ENCODE data around the gene MEIS3. TPM values are rescaled to one million over a fixed set of nuclear protein-coding genes. Genes with fewer than 3 reads are reported as not detected.

Gene MEIS3
- total and polyA plus RNA-seq, 8 donors = 3.1 to 18.2 (median 12.8) TPM

DNA sequence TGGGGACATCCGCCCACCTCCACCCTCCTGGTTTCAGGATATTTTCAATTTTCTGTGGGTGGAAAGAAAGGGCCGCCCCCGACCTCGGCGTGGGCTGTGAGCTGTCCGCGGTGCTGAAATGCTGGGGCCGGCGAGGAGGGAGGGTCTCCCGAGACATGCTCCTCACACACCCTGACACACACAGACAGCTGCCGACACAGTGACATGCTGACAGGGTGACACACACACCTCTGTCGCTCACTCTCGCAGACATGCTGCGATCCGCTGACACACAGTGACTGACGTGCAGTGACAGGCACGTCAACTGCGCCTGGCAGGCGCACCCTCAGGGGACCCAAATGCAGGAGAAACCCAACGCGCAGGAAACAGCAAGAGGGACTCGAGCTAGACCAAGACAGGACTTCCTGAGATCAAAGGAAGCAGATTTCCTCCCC is 25.1 kb upstream of the MEIS3 start:
- peak in 1 of 2 donors; percentile 36 for DNase-seq
- Histone ChIP-seq H3K9me3 (peaks cover 0 to 8% (median 2%) of the 10 kb centered on the region in 4 donors), H3K36me3 (no peaks in the 10 kb centered on the region), H3K27me3 (peaks cover 21 to 90% (median 81%) of the 10 kb centered on the region in 3 donors), H3K27ac (no peak overlapping the region), H3K4me3 (no peak overlapping the region), H3K4me1 (peaks cover 20 to 32% (median 24%) of the 10 kb centered on the region in 4 donors)
- 19 to 33% (median 29%) methylated on average over 14 to 22 of the region's 22 CpGs for WGBS, 5 donors
- intact Hi-C loops (cut with DNase I; ENCODE audit: low total_unique reads) = no loop called here
- TF ChIP-seq EP300 (IDR thresholded peaks at IDR 0.05) = no peak
- TF ChIP-seq, protein P1, sequence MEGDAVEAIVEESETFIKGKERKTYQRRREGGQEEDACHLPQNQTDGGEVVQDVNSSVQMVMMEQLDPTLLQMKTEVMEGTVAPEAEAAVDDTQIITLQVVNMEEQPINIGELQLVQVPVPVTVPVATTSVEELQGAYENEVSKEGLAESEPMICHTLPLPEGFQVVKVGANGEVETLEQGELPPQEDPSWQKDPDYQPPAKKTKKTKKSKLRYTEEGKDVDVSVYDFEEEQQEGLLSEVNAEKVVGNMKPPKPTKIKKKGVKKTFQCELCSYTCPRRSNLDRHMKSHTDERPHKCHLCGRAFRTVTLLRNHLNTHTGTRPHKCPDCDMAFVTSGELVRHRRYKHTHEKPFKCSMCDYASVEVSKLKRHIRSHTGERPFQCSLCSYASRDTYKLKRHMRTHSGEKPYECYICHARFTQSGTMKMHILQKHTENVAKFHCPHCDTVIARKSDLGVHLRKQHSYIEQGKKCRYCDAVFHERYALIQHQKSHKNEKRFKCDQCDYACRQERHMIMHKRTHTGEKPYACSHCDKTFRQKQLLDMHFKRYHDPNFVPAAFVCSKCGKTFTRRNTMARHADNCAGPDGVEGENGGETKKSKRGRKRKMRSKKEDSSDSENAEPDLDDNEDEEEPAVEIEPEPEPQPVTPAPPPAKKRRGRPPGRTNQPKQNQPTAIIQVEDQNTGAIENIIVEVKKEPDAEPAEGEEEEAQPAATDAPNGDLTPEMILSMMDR (IDR thresholded peaks at IDR 0.05) = no peak

DNA sequence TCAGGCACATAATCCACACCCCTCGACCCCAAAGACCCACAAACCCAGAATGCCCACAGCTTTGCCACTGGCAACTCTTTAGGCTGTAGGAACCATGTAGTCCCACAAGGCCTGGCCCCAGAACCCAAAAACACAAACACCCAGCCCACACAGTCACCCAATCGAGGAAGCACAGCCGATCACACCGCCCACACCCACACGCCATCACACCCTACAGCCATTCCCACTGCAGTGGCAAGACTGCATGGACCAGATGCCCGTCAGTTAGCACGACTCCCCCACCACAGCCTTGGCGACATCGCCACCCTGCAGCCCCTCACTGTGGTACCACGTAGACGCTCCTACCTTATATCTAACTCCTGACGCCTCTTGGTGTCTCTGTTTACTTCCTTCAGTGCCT is 24.0 kb upstream of the MEIS3 start:
- H3K4me3 ChIP-seq = no peak overlapping the region
- 60 to 67% (median 65%) methylated on average over 12 of the region's 12 CpGs for WGBS, 5 donors
- H3K4me1 ChIP-seq = peaks cover 20 to 32% (median 24%) of the 10 kb centered on the region in 4 donors
- intact Hi-C loops (cut with DNase I; ENCODE audit: low total_unique reads) = no loop called here
- H3K27me3 ChIP-seq = peaks cover 21 to 88% (median 74%) of the 10 kb centered on the region in 3 donors
- peaks cover 0 to 8% (median 2%) of the 10 kb centered on the region in 4 donors for H3K9me3 ChIP-seq
- no peak overlapping the region for H3K27ac ChIP-seq
- TF ChIP-seq, protein P1 (IDR thresholded peaks at IDR 0.05) = no peak
- TF ChIP-seq EP300 (IDR thresholded peaks at IDR 0.05) (no peak), POLR2AphosphoS5 (IDR thresholded peaks at IDR 0.05) (no peak), POLR2A (IDR thresholded peaks at IDR 0.05) (no peak)
- DNase-seq = no peak
- H3K36me3 ChIP-seq = no peaks in the 10 kb centered on the region

DNA sequence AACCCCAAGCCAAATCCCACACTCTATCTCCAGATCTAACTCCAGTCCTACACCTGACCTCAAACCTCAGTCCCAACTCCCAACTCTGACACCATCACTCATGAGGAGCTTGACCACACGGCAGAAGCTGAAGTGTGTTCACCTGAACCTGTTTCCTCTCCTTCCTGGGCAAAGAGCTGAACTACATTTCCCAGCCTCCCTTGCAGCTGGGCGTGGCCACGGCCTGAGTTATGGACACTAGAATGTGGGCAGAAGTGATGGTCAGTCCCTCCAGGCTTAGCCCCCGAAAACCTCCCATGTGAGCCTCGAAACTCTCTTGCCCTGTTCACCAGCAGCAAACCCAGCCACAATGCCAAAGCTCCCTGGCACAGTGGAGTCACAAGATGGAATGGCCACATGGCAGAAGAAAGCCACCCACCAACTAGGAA is 19.5 kb upstream of the MEIS3 start:
- Histone ChIP-seq H3K36me3 (no peaks in the 10 kb centered on the region), H3K4me3 (no peak overlapping the region), H3K9me3 (no peaks in the 10 kb centered on the region), H3K27ac (no peak overlapping the region), H3K4me1 (peaks cover 0 to 7% (median 5%) of the 10 kb centered on the region in 4 donors), H3K27me3 (peaks cover 0 to 85% (median 42%) of the 10 kb centered on the region in 3 donors)
- 19 to 29% (median 26%) methylated on average over 3 to 5 of the region's 5 CpGs for WGBS, 5 donors
- intact Hi-C loops (cut with DNase I; ENCODE audit: low total_unique reads) = loop anchor here (5.0 kb wide), 1 partner anchor 268 kb away; no protein-coding TSS in a partner anchor
- DNase-seq = peak in 1 of 2 donors; percentile 36
- TF ChIP-seq, protein P1 (IDR thresholded peaks at IDR 0.05) = no peak
- no peak for TF ChIP-seq POLR2A (IDR thresholded peaks at IDR 0.05)
- TF ChIP-seq POLR2AphosphoS5 (IDR thresholded peaks at IDR 0.05) = no peak
- TF ChIP-seq EP300 (IDR thresholded peaks at IDR 0.05) = no peak

DNA sequence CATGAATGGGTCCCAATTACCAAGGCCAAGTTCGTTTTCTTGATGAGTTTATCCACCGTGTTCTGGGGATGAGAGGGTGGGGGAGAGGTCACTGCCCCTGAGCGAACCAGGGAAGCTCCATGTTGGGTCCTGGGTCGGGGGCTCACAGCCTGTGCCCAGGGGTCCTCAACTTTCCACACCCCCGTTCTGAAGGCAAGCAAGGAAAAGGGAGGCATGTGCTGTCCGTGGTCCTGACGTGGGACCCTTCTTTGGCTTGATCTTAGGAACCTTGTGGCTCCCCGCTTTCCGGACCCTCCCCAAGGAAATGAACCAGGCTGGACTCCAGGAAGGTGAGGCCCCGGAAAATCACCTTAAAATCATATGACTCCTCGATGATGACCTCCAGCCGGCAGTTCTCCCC is 18.2 kb upstream of the MEIS3 start:
- Histone ChIP-seq H3K27ac (no peak overlapping the region), H3K36me3 (no peaks in the 10 kb centered on the region), H3K27me3 (peaks cover 0 to 85% (median 28%) of the 10 kb centered on the region in 3 donors), H3K4me3 (no peak overlapping the region), H3K4me1 (peaks cover 0 to 7% (median 5%) of the 10 kb centered on the region in 4 donors), H3K9me3 (no peaks in the 10 kb centered on the region)
- no peak for DNase-seq
- intact Hi-C loops (cut with DNase I; ENCODE audit: low total_unique reads) = loop anchor here (5.0 kb wide), 1 partner anchor 270 kb away; no protein-coding TSS in a partner anchor
- 29 to 46% (median 41%) methylated on average over 12 of the region's 12 CpGs for WGBS, 5 donors
- TF ChIP-seq EP300 (IDR thresholded peaks at IDR 0.05) (no peak), POLR2AphosphoS5 (IDR thresholded peaks at IDR 0.05) (no peak), POLR2A (IDR thresholded peaks at IDR 0.05) (no peak)
- TF ChIP-seq, protein P1 (IDR thresholded peaks at IDR 0.05) = no peak
